ENCODE data around the gene RAD51B.

The RAD51B gene

GRCh38 chr14:68681256-68682011 is 861.9 kb downstream of the RAD51B start:
- DNase-seq (ENCODE audit: low spot score), result no peak

DNA sequence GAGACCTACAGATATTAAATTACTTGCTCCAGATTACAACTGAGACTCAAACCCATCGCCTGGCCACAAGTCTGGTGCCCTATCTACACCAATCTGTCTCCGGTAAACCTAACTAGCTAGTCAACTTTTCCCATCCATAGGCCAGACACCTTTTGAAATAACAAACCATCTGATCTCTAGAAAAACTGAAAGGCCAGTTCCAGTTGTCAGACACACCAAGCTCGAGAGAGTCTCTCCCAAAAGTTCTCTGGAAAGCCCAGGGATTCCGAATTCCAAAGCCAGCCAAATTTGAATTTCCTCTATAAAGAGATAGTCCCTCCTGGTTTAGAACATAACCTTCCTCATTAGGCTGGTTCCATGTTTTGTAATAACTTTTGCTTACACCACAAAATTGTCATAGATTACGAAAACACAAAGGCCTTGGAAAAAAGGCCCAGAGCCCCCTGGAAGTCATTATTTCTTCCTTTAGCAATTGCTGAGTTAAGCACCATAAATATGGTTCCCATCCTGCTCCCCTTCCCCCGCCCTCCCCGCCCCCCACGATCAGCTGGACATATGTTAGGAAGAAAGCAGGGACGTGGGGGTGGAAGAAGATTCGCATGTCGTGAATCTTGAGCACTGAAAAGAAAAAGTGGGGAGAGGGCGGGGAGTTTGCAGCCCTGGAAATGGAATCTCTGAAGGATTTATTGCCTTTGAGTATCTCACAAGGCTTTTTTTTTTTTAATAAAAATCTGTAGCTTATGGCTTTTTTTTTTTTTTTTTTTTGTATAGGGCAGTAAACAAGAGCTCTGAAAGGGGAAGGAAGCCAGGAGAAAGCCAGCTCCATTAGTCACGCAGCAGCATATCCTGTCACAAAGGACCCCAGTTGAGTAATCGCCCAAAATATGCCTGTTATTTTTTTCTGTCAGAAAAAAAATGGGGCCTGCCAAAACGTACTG is 862.9 kb downstream of the RAD51B start:
- no peak for DNase-seq (ENCODE audit: low spot score)

- no peak for DNase-seq (ENCODE audit: low spot score)
These were observed 863.7 kb downstream of the RAD51B start for GRCh38 chr14:68683326-68683725.

DNA sequence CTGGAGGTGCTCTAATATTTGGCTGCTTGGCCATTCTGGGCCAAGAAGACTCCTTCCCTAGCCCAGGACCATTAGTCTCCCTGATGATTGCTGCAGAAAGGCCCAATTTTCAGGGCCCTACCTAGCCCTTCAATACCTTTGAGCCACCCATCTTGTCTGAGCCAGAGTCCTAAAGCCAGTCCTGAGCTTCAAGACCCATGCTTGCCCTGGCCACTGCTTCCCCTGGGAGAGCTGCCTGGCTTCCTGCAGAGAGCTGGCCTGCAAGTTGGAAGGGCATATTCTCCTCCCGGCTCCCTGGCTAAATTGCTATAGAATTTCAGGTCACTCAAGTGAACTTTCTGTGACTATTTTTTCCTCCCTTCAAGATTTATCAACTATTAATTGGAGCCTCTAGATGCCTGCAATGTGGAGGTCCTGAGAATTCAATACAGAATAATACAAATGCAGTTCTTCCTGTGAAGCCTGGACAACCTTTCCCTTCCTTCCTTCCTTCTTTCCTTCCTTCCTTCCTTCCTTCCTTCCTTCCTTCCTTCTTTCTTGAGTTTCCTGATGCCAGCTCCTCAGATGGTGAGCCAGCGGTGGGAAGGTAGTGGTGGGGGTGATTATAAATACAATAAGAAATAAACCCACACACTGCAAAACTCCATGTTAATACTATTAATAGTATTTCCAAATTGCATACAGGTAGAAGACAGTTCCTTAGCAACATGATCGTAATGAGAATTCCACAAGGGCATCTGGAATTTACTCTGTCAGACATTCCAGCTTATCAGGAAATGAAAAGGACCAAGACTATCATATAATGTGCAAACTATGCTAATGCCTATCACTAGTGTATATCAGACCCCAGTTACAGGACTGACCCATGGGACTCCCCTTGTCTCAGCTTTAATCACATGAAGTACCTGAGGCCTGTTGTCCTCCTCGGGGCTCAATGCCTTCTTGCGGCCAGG is 865.2 kb downstream of the RAD51B start:
- no peak for DNase-seq (ENCODE audit: low spot score)

DNA sequence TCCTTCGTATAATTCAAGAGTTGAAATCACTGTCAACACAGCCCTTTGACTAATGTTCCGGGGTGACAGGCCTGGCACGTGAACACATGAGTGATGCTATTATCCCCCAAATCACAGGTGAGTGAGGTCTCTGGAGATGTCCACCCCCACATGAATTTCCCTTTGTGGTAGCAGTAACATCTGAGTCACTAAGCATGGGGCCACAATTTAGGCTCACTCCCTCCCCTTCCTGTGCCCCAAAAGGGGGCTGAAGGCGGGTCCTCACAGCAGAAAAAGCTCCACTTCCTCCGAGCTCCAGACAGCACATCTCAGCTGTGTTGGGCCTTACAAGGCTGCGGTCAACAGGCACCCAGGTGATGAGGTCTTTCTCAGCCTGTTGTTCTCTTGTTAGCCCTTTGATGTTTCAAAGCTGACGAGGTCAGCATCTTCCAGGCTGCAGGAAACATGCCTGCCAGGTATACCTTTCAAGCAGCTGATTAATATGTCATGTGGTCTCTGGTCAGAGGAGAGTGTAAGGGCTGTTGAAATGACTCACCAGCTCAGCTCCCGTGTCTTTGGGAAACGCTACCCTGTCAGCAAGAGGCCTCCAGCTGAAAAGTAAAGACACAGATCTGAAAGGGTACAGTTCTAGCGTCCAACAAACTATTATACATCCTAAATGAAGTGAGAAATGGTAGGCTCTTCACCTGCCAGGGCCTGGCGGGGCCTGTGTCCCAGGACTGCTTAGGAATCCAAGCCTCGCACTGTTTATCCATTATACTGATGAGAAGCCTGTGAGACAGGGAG is 866.0 kb downstream of the RAD51B start:
- no peak for DNase-seq (ENCODE audit: low spot score)

DNA sequence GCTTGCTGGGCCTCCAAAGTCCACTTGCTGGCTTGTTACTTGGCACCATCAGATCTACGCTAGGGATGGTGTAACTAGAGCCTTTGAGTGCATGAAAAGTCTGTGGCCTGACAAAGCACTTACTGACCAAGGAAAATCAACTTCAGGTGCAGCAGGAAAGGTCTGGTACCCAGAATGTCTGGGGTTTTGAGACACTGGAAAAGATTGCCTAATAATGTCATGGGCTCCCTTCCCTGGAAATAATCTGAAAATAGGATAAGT is 866.6 kb downstream of the RAD51B start:
- DNase-seq (ENCODE audit: low spot score), result no peak

- DNase-seq (ENCODE audit: low spot score), result no peak
These were observed 867.1 kb downstream of the RAD51B start for GRCh38 chr14:68686724-68687123.

- no peak for DNase-seq (ENCODE audit: low spot score)
These were observed 868.2 kb downstream of the RAD51B start for GRCh38 chr14:68687746-68688145.

GRCh38 chr14:68688872-68689371 is 869.3 kb downstream of the RAD51B start:
- peak; percentile 47 for DNase-seq (ENCODE audit: low spot score)

GRCh38 chr14:68689511-68689910 is 869.9 kb downstream of the RAD51B start:
- DNase-seq (ENCODE audit: low spot score), result no peak

DNA sequence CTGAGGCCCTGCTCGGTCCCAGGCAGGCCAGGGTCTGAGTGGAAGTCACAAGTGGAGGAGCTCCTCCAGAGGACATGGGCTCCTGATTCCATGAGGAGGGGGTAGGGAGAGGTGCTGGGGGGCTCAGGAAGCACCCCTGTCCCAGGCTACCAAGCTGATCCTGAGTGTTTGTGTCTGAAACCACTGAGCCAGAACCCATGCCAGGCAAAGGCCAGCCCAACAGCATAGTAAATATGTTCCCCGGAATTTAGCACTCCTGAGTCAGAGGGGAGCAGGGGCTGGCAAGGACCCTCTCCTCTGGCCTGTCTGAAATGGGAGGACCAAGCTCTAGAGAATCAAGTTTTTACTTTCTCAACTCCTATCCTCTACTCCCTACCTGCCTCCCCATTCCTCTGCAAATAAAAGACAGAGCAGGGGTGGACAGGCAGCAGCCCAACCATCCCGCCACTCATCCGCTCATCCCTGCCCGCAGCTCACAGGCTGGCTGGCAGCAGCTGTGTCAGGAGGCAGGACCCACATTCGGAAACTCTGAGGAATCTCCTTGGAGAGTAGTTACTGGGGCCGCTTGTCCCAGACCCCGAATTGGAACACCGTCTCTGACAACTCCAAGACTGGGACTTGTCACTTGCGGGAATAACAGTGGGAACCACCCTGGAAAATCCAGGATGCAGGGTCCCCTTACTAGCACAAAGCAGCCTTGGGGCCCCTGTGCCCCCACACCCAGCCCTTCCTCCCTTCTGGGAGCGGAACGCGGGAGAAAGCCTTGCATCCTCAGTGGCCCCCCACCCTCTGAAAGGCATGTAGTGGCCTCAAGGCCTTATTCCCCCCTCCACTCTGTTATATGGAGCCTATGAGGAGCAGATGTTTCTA is 870.7 kb downstream of the RAD51B start:
- DNase-seq (ENCODE audit: low spot score), result no peak

DNA sequence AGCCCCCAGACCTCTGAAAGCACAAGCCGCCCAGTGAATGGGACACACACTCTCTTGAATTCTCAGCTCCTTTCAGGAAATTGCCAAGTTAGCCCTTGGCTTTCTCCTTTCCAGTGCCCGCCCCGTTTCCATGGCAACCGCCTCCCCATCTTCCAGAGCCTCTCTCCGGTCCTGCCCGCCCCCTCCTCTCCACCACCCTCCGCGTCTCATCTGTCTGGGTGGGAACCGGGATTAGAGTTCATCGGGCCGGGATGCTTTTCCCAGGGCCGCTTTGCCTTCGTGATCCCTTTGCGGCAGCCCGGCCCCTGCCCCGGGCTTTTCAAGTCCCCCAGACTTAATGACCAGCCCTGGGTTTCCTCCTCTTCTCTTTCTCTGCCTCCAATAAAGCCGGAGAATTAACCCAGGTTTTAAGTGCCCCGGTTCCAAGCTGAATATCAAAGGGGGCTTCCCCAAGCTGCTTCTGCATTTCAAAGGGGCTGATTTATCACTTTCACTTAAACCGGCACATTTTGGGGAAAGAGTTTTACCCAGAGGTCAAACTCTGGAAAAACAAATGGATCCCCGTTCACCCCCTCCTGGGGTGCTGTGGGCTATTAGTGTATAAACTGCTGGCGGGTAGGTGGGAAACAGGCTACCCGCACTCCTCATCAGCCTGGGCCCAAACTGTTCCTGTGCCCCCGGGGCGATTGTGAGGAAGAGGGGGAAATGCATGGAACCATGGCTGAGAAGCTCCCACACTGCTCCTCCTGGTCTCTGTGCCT is 871.6 kb downstream of the RAD51B start:
- DNase-seq (ENCODE audit: low spot score), result peak; percentile 82

- DNase-seq (ENCODE audit: low spot score), result no peak
These were observed 872.2 kb downstream of the RAD51B start for GRCh38 chr14:68691792-68692118.

DNA sequence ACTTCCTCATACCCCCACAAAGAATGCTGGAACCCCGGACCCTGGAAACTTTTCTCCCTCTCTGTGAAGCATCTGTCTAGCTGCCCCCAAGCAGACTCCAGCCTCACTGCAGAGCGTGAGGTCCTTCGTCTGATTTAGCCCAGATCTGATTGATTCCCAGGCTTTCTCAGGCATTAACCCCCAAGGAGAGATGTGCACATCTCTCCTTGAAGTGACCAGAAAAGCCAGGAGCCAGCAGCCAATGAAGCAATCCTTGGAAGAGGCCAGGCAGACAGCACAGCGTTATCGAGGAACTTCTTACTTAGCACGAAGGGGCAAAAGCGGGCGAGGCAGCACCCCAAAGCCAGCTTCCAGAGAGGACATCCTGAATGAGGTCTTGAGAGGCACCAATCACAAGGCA is 872.6 kb downstream of the RAD51B start:
- DNase-seq (ENCODE audit: low spot score), result no peak

- no peak for DNase-seq (ENCODE audit: low spot score)
These were observed 873.6 kb downstream of the RAD51B start for GRCh38 chr14:68692916-68693771.

DNA sequence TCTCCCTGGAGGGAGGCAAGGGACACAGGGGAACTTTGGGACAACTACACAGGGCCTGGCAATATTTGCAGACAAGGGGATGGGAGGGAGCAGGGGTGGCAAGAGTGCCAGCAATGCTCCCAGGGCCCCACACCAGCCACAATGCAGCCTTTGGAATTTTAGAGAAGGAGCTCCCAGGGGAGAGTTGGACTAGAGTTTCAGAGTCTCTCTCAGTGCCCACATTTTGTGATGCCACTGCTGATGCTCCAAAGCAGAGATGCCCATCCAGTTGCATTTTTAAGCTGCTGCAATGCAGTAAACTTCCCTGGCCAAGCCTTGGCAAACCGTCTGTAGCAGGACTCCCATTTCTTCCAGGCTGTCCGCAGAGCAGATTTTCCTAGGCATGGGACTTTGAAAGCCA is 874.3 kb downstream of the RAD51B start:
- no peak for DNase-seq (ENCODE audit: low spot score)

GRCh38 chr14:68694516-68695235 is 875.1 kb downstream of the RAD51B start:
- DNase-seq (ENCODE audit: low spot score), result no peak

- DNase-seq (ENCODE audit: low spot score), result no peak
These were observed 875.8 kb downstream of the RAD51B start for GRCh38 chr14:68695326-68695768.

All from SK-N-DZ (cell line).